Epithelial cell of esophagus (primary cell): ENCODE data around the gene DHRS12.
A peak's percentile ranks its signal among the peaks of the same experiment; 100 is the strongest.

Experiments
- DNase-seq: peaks from one replicate; pipeline ENCODE4 v3.0.0; 2010; ENCODE audit warnings: low read depth
- H3K4me3 ChIP-seq: 2 replicates; pipeline ENCODE4 v1.5.1; 2011; ENCODE audit warnings: mild to moderate bottlenecking, low read length, control low read depth
- TF ChIP-seq, protein P1 (sequence below): IDR thresholded peaks from 2 replicates; pipeline ENCODE4 v1.5.1; 2011; ENCODE audit warnings: low read depth, mild to moderate bottlenecking, low read length, control low read depth, inconsistent platforms; ENCODE audit not compliant: insufficient read depth; ENCODE audit errors: missing control alignments

Gene DHRS12

DNA sequence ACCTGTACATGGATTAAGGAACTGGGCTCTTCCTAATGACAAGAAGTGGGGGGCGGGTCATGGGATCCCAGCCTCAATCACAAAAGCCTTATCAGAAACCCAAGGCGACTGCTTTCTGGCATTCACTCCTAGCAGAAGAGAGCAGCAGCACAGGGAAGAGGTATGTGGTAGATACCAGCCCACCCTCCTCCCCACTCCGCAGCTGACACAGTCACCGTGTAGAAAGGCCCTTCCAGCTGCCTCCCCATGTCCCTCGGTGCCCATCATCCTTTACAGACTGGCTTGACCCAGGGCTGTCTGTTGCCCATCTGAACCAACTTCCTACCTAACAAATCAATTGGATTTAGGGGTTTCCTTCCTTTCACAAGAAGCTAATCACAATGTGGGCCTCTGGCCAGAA, 3.1 kb upstream of the DHRS12 start:
- H3K4me3 ChIP-seq = no peak overlapping the region
- TF ChIP-seq, protein P1, sequence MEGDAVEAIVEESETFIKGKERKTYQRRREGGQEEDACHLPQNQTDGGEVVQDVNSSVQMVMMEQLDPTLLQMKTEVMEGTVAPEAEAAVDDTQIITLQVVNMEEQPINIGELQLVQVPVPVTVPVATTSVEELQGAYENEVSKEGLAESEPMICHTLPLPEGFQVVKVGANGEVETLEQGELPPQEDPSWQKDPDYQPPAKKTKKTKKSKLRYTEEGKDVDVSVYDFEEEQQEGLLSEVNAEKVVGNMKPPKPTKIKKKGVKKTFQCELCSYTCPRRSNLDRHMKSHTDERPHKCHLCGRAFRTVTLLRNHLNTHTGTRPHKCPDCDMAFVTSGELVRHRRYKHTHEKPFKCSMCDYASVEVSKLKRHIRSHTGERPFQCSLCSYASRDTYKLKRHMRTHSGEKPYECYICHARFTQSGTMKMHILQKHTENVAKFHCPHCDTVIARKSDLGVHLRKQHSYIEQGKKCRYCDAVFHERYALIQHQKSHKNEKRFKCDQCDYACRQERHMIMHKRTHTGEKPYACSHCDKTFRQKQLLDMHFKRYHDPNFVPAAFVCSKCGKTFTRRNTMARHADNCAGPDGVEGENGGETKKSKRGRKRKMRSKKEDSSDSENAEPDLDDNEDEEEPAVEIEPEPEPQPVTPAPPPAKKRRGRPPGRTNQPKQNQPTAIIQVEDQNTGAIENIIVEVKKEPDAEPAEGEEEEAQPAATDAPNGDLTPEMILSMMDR = no peak
- DNase-seq = no peak

DNA sequence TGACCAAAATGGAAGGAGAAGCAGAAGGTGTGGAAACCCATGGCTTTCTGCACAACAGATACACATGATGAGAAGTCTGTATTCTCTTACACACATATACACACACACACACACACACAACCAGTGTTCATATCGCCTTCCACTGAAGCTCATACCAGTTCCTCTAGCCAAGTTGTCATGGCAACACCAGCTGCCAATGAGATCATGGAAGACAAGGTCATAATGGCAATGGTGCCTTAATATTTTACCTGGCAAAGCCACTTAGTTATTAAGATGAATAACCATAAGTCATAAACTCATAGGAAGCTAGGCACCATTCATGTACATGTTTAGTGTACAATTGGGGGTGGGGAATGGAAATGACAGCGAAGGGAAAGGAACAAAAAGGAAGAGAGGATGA, 2.6 kb upstream of the DHRS12 start:
- DNase-seq = peak; percentile 52
- TF ChIP-seq, protein P1 = no peak
- H3K4me3 ChIP-seq = no peak overlapping the region

DNA sequence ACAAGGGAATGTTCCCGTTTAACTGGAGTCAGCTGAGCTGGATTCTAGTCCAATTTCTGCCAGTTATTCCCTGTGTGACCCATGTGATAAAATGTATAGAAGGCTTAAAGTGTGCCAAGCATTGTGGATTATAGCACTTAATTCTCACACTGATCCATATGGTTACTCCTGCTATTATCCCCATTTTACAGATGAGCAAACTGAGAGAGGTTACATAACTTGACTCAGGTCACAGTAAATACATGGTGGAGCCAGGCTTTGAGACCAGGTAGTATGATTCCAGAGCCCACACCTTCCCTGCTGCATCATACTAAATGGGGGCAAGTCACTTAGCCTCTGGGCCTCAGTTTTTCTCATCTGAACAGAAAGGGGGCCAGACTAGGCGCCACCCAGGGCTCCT, 2.0 kb upstream of the DHRS12 start:
- DNase-seq = no peak
- TF ChIP-seq, protein P1 = no peak
- H3K4me3 ChIP-seq = no peak overlapping the region

DNA sequence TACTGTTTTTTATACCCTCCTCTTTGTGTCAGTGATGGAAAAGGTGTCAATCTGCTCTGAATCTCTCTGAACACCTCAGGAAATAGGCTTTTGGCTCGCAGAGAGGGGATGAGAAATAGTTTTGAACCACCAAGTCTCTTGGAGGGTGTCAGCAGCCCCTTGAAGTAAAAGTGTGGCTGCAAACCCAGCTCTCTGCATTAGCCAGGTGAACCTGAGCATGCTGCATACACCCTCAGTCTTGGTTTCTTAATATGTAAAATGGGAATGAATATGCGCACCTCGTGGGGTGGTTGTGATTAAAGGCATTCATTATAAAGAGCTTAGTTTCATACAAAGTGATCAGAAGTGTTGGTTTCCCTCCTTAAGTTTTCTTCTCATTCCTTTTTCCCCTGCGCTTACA, 1.4 kb upstream of the DHRS12 start:
- DNase-seq = no peak
- TF ChIP-seq, protein P1 = no peak
- H3K4me3 ChIP-seq = no peak overlapping the region

DNA sequence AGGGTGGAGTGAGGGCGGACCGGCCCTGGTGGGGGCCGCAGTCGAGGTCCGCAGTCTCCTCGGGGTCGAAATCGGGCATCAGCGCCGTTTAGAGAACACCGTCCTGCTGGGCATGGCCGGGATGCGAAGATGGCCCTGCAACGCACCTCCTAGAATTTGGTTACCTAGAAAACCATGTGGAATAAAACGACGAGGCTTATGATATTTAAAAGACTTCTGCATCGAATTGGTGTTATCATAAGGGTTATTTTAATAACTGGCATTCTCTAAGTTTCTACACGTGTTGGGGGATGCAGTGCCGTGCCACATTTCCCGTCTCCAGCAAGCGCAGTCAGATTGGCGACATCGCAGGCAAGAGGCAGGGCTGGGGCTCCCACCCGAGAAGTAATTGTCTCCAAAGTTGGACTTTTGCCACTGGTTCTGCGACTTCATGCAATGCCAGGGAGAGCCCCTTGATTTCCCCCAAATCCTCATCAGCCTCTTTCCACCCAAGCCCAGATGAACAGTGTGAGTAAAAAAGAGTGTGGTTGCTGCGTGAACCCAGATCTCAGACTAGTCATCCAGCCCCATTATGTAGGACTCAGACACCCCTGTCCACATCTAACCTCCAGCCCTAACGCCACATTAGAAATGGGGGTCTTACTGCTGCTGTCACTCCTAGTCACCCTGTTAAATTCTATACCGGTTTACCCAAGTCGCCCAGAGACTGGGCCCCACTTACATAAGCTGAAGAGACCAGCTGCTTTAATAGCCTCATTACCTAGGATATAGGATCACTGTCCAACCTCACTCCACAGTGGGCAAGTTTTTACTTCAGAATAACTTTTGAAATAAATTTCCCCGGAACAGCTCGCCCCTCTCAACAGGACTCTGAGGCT, 571 bp upstream of the DHRS12 start:
- DNase-seq = no peak
- TF ChIP-seq, protein P1 = no peak

DNA sequence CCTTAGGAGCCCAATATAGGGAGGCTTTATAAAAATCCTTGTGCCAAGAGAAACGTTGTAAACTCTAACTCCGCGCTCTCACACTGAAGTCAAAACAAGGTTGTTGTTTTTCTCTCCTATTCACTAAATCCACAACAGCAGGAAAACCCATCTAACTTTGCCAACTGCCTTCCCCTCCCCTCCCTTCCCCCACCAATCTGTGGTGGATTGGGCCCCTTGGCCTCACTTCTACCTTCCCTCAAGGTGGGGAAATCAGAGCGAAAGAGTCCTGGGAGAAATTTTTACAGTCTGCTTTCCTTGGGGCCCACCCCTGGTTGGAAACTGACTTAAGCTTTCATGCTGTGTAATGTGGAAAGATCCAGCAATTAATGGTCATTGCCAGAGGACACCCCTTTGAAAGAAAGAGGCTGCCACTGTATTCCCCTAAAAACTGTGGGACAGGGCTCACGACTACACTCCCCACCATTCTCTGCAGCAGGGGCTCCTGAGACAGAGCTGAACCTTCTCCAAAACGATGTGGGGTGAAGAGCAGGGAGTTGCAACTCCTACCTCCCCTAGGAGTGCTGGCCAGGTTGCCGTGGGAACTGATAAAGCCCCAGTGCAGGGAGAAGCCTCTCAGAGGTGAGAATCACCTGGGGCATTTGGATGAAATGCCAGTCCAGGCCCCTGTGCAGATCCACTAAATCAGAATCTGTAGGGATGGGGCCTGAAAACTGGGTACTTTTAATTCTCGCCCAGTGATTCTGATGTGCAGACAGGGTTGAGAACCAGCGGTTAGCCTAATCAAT, 1.1 kb downstream of the DHRS12 start:
- H3K4me3 ChIP-seq = peak overlapping the region; percentile 72
- TF ChIP-seq, protein P1 = no peak
- no peak for DNase-seq

More for the DNA sequence above, 571 bp upstream of the DHRS12 start:
- H3K4me3 ChIP-seq = peak overlapping the region; percentile 72
